ENCODE results near the gene ANKRD1. TPM values are rescaled to one million over a fixed set of nuclear protein-coding genes. Genes with fewer than 3 reads are reported as not detected.

ANKRD1 gene
- total RNA-seq, 1 experiment from 2014 or later, result 3.7 TPM

DNA sequence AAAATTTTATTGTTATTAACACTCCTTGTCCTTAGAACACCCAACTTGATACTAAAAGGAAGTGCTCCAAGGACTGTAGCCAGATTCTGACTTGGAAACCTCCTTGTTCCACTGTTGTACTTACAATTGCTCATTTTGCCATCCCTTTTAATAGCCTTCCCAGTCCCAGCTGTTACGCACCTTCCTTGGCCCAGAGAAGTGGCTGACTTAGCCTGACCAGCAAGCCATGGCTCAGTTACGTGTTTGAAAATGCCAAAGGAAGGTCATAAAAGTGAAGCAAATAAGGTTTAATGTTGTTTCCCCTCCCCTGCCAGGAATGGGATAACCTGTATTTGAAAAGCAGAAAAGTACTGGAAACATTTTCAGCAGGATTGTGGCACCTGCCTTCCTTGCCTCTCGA lies 3.7 kb upstream of the ANKRD1 start:
- Histone ChIP-seq H3K9me3 (replicated peaks) (no peaks in the 10 kb centered on the region), H3K36me3 (no peaks in the 10 kb centered on the region), H3K27me3 (no peaks in the 10 kb centered on the region), H3K4me1 (peaks cover 23% of the 10 kb centered on the region), H3K4me3 (no peak overlapping the region), H3K27ac (no peak overlapping the region)
- no peak for DNase-seq

DNA sequence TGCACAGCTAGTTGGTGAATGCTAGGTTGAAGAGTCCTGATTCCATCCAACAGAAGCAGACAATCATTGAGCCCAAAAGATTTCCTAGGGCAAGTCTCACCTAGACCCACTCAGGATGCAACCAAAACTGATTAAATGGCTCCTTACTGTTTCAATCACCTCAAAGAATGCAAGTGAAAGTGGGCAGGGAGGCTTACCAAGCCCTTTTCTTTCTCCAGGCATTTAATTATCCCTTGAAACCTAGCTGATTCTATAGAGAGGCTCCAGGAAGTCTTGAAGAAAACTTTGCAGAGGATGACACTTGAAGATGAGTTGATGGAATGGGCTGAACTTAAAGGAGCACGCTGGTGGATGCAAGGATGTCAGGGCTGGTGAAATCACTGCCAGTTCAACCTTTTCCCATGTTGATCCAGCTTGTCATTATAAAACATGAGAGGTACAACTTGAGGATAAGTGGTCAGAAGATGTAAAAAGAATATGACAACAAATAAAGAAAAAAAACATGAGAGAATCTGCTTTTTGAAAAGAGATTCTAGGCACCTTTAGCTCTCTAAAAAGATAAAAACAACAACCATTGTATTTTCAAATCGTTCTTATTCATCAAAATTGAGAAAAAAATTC lies 2.3 kb upstream of the ANKRD1 start:
- H3K4me1 ChIP-seq, result peaks cover 26% of the 10 kb centered on the region
- no peak overlapping the region for H3K27ac ChIP-seq
- no peaks in the 10 kb centered on the region for H3K27me3 ChIP-seq
- H3K36me3 ChIP-seq, result no peaks in the 10 kb centered on the region
- no peak overlapping the region for H3K4me3 ChIP-seq
- no peak for DNase-seq
- no peaks in the 10 kb centered on the region for H3K9me3 ChIP-seq (replicated peaks)

GRCh38 chr10:90921906-90922305 lies 1.0 kb upstream of the ANKRD1 start:
- no peaks in the 10 kb centered on the region for H3K9me3 ChIP-seq (replicated peaks)
- no peak overlapping the region for H3K4me3 ChIP-seq
- peak overlapping the region; percentile 91 for H3K27ac ChIP-seq
- no peaks in the 10 kb centered on the region for H3K27me3 ChIP-seq
- H3K36me3 ChIP-seq, result no peaks in the 10 kb centered on the region
- no peak for DNase-seq
- H3K4me1 ChIP-seq, result peaks cover 26% of the 10 kb centered on the region

DNA sequence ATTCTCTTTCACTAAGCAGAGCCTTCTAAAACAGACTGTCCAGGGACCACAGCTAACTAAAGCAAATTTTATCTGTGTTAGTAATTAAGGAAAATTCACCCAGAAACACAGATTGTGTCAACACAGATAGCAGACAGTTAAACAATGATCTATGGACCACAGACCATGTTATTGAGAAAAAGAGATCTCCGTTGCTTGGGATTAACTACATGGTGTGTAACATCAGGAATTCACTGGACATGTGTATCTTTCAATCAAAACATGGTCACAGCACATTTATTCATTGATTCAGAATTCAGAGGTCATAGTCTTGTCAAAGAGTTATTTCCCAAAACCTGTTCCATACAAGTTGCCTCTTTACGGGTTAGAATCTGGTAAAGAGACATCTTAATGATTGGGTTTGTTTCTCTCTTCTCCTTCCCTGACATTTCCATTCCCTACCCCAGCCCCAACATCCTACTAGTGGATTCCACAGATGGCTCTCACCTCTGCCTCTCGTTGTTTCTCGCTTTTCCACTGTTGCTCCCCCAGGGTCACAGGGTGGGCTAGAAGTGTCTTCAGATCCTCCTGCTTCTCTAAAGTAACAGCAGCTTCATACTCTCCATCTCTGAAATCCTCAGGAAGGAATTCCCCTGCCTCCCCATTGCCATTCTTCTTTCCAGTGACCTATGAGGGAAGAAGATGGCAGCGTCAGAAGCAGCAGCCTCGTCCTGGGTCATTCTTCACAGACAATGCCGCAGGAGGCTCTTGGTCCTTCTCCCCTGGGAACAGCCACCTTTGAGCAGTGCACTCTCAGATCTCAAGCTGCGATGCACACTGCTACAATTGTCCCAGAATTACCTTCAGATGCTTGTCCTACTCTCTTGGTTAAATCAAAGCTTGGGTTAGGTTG lies 958 bp downstream of the ANKRD1 start:
- H3K4me3 ChIP-seq, result peak overlapping the region; percentile 39
- peak in 1 of 2 experiments; percentile 40 for DNase-seq
- H3K9me3 ChIP-seq (replicated peaks), result no peaks in the 10 kb centered on the region
- peak overlapping the region; percentile 91 for H3K27ac ChIP-seq
- no peaks in the 10 kb centered on the region for H3K36me3 ChIP-seq
- H3K4me1 ChIP-seq, result peaks cover 26% of the 10 kb centered on the region
- no peaks in the 10 kb centered on the region for H3K27me3 ChIP-seq

DNA sequence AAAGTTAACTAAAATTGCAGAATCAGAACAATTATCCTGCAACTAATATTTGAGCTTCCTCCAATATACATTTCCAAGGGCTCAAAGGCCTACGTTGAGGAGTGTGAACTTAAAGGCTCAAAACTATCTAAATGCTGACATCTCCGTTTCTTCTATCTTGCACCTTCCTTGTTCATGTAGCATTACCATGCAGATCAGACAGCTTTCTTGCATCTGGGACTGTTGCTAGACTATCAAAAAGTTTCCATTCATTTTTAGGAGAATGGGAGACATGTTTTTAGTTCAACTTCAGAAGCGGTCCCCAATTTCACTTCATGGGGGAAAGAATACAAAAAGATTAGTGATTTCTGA lies 2.9 kb downstream of the ANKRD1 start:
- Histone ChIP-seq H3K27ac (no peak overlapping the region), H3K4me1 (peaks cover 26% of the 10 kb centered on the region), H3K9me3 (replicated peaks) (no peaks in the 10 kb centered on the region), H3K4me3 (no peak overlapping the region), H3K36me3 (no peaks in the 10 kb centered on the region), H3K27me3 (no peaks in the 10 kb centered on the region)
- DNase-seq, result no peak

GRCh38 chr10:90917238-90917967 lies 3.5 kb downstream of the ANKRD1 start:
- H3K4me3 ChIP-seq, result no peak overlapping the region
- peaks cover 26% of the 10 kb centered on the region for H3K4me1 ChIP-seq
- no peak for DNase-seq
- no peak overlapping the region for H3K27ac ChIP-seq
- H3K9me3 ChIP-seq (replicated peaks), result no peaks in the 10 kb centered on the region
- H3K36me3 ChIP-seq, result no peaks in the 10 kb centered on the region
- no peaks in the 10 kb centered on the region for H3K27me3 ChIP-seq

DNA sequence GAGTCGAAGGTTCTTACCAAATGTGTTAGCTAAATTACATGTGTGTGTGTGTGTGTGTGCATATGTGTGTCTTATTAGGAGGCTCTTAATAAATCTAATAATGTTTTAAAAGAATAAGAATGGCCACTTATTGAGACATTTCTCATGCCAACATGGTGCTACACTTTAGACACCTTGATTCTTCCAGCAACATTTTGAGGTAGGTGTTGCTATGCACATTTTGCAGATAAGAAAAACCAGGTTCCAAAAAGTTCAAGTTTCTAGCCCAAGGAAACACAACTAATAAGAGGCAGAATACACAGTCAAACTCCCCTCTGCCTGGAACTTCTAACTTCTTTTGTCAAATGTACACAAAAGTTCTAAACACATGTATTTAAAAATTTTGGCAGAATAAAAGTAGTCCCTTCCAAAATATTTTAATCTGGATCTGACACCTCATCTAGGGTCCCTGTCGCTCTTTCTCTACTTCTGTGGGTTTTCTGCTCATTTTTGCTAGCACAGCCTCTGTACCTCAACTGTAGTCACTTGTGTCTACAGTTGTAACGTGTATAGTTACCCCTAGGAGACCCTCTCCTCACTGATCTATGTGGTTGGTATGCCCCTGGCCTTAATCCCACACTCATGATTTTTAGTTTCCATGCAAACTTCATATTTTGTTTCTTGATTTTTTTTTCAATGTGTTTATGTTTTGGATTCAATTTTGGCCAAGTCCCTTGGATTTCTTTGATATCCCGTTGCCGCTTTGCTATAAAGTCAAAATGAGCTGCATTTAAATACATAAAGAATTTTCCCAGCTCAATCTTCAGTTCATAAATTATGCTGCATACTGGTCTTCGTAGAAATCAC lies 4.3 kb downstream of the ANKRD1 start:
- Histone ChIP-seq H3K4me1 (peaks cover 24% of the 10 kb centered on the region), H3K27me3 (no peaks in the 10 kb centered on the region), H3K4me3 (no peak overlapping the region), H3K36me3 (no peaks in the 10 kb centered on the region), H3K27ac (no peak overlapping the region), H3K9me3 (replicated peaks) (no peaks in the 10 kb centered on the region)
- DNase-seq, result no peak

DNA sequence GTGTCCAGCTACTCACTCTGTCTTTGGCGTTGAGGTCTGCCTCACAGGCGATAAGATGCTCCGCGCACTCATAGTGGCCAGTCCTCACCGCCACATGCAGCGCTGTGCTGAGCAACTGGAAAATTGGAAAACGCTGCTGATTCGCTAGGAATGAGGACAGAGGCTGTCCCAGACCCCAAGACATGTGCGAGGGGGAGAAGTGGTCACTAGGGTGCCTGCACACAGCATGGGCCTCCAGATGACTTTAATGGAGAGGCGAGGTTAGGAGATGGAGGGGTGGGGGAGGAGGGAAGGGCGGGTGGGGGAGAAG lies 5.2 kb downstream of the ANKRD1 start:
- Histone ChIP-seq H3K27ac (no peak overlapping the region), H3K36me3 (no peaks in the 10 kb centered on the region), H3K27me3 (no peaks in the 10 kb centered on the region), H3K4me1 (peaks cover 17% of the 10 kb centered on the region), H3K9me3 (replicated peaks) (no peaks in the 10 kb centered on the region), H3K4me3 (no peak overlapping the region)
- DNase-seq, result no peak

DNA sequence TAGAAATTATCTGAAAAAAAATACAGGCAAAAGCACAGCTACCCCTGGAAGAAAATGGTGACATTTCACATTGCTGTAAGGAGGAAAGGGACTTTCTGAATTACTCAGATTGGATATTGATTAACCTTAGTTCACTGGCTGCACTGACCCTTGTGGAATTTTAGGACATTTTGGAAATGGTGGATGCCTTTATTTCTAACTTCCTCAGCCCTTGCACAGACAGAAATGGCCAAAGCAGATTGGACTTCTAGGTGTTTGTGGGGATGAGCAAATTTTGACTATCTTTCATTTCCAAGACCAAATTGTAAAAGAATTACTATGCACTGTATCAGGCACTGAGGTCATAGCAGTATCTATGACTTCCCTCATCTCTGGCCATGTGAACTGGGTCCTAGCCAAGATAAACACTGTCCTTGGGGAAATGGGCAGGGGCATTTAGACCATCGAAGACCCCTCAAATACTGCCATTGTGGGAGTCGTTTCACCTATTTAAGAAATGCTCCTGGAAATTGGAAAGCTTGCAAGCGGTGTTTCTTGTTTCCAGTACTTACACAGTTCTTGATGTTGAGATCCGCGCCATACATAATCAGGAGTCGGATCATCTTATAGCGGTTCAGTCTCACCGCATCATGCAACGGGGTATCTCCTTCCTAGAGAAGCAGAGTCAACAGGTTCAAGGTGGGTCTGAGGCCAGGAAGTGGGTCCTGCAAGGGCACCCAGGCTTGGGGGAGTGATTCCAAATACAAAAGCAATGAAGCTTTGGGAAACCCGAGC lies 5.7 kb downstream of the ANKRD1 start:
- no peak for DNase-seq
- H3K4me3 ChIP-seq, result no peak overlapping the region
- H3K36me3 ChIP-seq, result no peaks in the 10 kb centered on the region
- peaks cover 12% of the 10 kb centered on the region for H3K4me1 ChIP-seq
- H3K27ac ChIP-seq, result no peak overlapping the region
- no peaks in the 10 kb centered on the region for H3K27me3 ChIP-seq
- H3K9me3 ChIP-seq (replicated peaks), result no peaks in the 10 kb centered on the region

- Histone ChIP-seq H3K36me3 (no peaks in the 10 kb centered on the region), H3K4me1 (no peaks in the 10 kb centered on the region; the same call in 1 of the 2 replicates), H3K27ac (no peak overlapping the region), H3K4me3 (no peak overlapping the region), H3K27me3 (no peaks in the 10 kb centered on the region), H3K9me3 (replicated peaks) (no peaks in the 10 kb centered on the region)
- DNase-seq, result no peak
These were observed 7.0 kb downstream of the ANKRD1 start for GRCh38 chr10:90913774-90914420.

GRCh38 chr10:90912854-90913479 lies 7.9 kb downstream of the ANKRD1 start:
- H3K4me3 ChIP-seq, result no peak overlapping the region
- H3K4me1 ChIP-seq, result no peaks in the 10 kb centered on the region
- H3K27ac ChIP-seq, result no peak overlapping the region
- no peaks in the 10 kb centered on the region for H3K9me3 ChIP-seq (replicated peaks)
- no peaks in the 10 kb centered on the region for H3K27me3 ChIP-seq
- no peaks in the 10 kb centered on the region for H3K36me3 ChIP-seq
- DNase-seq, result no peak

DNA sequence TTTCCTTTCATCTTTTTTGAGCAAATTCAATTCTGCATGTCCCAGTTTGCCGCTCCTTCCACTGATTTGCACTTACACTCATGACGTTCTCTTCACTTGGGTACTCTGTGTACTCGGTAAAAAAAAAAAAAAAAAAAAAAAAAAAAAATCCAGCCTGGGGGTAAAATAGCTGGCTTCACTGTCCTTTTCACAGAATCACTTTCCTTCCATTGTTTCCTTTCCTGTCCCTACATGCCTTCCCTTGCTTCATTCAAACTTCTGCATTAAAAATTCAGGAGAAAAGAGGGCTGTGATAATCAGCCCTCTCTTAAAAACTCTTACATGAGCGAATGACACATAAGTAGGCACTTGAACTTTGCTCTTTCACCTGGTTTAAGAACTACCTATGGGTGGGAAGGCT lies 8.7 kb downstream of the ANKRD1 start:
- no peaks in the 10 kb centered on the region for H3K4me1 ChIP-seq
- H3K9me3 ChIP-seq (replicated peaks), result no peaks in the 10 kb centered on the region
- H3K27ac ChIP-seq, result no peak overlapping the region
- H3K4me3 ChIP-seq, result no peak overlapping the region
- no peaks in the 10 kb centered on the region for H3K36me3 ChIP-seq
- DNase-seq, result no peak
- no peaks in the 10 kb centered on the region for H3K27me3 ChIP-seq
